Pons (tissue), 1 donor: ENCODE results near the gene DMD.
A peak's percentile ranks its signal among the peaks of the same experiment; 100 is the strongest.
"Not testable (repeated sequence)": the region's sequence is repeated elsewhere in the genome, so short reads cannot be mapped to it uniquely, and the experiment has no call there.

ENCODE experiments used
- DNase-seq: peaks from one replicate; pipeline ENCODE4 v3.0.0-alpha.2; 2016; ENCODE audit warnings: low spot score

DMD gene

GRCh38 chrX:31423609-31424189 lies 1787.7 kb downstream of the DMD start:
- peak; percentile 19 for DNase-seq

GRCh38 chrX:31421441-31421840 lies 1789.9 kb downstream of the DMD start:
- no peak for DNase-seq

DNA sequence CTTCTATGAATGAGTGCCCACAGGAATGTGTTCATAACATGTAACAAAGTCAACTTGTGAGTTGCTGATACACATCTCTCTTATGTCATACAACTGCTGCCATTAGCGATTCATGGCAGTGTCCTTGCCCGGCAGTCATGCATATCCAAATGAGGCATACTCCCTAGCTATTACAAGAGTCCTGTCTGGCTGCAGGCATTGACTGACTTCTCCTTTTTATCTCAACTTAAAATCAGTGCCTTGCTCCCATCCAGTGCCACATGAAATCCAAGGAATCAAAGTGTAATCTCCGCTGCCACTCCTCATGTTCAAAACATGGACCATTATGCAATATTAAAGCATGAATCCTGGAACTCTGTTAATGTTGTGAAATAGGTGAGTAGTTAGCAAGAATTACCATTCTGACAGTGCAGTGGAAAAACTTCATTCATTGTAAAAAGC lies 1790.6 kb downstream of the DMD start:
- no peak for DNase-seq

- no peak for DNase-seq
Measured at GRCh38 chrX:31420302-31420701, 1791.0 kb downstream of the DMD start.

DNA sequence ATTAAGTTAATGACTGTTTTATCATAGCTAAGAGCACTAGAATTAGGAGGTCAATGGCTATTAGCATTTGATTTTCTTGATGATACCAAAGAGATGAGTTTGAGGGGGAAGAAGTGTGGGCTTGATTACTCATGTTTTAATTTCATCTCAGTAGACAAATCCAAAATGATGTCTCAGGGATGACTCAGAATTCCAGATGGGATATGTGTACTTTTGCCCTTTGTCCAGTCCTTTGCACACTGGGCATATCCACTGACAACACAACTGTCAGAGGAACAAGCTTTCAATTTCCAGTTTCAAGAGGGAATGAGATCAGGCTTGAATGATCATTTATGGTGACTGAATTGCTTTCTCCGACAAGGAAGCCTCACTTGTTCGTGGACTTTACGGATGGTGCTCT lies 1814.2 kb downstream of the DMD start:
- no peak for DNase-seq

DNA sequence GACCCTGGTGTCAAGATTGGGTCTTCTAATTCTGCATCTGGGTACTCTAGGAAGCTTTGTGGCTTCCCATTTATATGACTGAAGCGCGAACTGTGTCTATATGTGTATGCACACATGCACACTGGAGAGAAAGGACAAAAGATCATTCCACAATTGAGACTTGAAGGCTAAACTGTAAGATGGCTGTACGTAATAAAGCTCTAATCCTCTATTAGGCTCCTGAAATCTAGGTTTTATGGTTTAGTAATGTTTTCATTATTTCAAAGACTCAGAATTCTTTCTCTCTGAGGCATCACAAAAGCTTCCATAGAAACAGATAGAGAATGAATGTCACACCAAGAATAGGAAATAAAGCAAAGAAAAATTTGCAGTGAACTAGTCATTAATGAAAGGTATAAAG lies 1818.8 kb downstream of the DMD start:
- DNase-seq = no peak

- no peak for DNase-seq
Measured at GRCh38 chrX:31388946-31389345, 1822.4 kb downstream of the DMD start.

DNA sequence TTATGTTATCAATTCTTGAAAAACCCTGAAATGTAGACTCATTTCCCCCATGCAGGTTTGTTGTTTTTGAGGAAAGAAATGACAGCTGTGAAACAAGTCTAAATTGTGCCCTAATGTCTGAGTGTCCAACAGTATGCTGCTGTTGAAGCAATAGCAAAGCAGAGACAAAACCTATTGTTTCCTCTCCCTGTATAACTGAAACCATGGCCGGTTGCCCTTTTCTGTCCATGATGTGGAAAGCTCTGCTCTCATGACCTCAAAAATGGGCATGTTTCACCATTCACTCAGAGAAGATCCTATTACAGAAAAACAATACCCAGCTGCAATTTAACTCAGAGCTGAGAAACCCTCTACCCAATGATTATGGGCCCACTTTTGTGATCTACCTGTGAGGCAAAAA lies 1826.9 kb downstream of the DMD start:
- peak; percentile 76 for DNase-seq

GRCh38 chrX:31383991-31384390 lies 1827.4 kb downstream of the DMD start:
- DNase-seq = no peak

DNA sequence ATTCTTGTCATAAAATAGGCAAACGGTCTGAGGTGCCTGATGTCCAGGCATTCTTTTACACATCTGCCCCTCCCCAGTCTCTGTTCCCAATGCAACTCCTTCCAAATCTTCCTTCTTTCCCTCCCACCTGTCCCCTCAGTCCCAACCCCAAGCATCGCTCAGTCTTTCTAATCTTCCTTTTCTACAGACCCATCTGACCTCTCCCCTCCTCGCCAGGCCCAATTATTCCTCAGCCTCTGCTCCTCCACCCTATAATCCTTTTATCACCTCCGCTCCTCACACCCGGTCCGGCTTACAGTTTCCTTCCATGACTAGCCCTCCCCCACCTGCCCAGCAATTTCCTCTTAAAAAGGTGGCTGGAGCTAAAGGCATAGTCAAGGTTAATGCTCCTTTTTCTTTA lies 1832.4 kb downstream of the DMD start:
- DNase-seq = not testable (repeated sequence)

GRCh38 chrX:31377821-31378220 lies 1833.5 kb downstream of the DMD start:
- DNase-seq = not testable (repeated sequence)

GRCh38 chrX:31376408-31377022 lies 1834.8 kb downstream of the DMD start:
- DNase-seq = no peak

DNA sequence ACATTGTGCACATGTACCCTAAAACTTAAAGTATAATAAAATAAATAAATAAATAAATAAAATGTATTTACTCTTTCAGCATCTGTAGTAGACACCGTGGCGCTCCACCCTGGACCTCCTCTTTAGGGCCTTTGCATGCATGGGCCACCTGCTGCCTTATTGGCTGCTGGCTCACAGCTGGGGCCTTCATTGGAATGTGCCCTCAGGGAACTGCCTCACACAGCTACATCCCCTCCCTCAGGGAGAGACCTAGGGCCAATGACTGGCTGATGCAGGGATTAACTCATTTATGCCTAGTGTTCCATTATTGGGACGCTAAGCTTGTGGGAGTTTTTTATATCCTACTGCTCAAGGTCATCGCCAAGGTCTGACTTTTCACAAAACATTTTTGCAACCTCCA lies 1836.6 kb downstream of the DMD start:
- DNase-seq = no peak

DNA sequence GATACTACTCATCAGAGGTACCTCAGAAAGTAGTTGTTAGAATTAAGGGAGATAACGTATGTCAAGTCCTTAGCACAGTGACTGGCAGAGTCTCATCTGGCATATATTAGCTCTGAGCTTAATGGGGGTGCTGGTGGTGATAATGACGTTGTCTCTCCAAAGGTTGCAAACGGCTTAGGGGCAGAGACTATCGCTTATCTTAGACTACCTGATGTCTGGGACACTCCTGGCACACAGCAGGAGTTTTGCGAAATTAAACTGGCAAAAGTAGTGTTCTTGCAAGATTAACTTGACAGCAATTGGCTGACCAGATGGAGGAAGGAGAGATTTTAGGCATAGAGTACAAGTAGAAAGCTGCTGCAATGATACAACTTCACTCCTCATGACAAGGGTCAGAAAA lies 1839.4 kb downstream of the DMD start:
- no peak for DNase-seq

DNA sequence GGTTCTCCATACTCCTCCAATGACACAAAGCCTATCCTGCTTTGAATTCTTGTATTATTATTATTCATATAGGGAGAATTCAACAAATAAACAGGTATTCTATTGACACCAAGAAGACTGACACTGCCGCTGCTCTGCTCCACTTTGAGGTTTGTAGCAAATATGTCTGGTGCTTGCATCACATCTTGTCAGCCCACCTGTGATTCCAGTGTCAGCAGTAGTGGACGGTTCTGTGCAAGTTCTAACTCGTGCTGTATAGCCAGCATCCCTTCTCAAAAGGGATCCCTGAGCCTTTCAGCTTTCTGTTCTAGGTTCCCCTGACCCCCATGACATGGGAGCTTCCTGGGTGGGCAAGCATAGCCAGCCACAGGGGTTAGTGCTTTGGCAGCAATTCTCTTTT lies 1843.5 kb downstream of the DMD start:
- DNase-seq = no peak

DNA sequence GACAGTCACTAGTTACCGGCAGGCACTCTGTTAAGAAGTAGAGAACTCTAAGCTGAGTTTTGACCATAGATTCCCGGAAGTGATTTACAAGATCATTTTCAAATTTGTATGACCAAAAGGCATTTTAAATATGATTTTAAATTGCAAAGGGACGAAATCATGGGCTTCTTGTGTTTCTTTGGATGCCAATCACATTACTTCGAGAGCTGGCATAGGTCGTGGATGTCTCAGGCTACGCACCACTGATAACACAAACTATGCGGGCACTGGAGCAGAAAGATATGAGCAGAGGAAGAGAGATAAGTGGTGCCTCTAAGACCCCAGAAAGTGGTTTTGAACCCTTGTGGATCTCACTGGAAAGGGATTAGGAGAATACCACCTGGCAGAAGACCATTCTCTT lies 1845.3 kb downstream of the DMD start:
- DNase-seq = no peak

DNA sequence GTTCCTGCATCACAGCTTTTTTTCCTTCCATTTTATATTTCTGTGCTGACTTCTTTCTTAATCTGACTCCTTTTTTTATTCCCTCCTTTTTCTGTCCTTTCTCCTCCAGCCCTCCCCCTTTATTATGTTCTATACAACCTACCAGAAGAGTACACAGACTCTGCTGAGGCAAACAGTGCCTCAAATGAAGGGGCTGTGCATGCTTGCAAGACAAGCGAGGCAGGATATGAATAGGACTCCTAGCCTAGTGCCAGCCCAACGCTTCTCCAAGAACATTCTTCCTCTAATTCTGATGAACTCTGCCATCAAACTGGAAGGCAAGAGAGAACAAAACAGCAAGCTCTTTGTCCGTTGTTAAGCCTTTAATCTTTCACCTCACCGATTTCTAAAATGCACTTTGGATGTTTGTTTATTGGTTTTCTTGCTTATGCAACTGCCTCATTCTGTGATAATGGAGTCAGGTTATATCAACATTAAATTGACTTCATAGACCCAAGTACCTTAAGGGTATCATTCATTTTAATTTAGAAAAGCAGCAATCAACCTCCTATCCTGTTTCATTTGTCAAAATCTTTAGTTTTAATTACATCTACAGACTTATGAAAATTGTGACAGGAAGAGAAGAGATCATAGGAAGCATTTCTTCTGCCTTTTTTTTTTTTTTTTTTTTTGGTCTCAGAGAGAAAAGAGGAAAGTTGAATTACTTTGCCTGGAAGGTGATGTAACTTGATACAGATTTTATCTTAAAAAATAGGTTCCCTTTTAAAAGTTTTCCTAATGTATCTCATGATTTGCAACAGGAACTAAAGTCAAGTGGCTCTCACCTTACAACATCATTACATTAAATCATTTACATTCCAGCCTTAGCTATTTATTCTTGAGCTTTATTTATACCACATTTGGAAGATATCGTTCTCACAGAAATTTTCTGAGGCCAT lies 1854.8 kb downstream of the DMD start:
- no peak for DNase-seq

DNA sequence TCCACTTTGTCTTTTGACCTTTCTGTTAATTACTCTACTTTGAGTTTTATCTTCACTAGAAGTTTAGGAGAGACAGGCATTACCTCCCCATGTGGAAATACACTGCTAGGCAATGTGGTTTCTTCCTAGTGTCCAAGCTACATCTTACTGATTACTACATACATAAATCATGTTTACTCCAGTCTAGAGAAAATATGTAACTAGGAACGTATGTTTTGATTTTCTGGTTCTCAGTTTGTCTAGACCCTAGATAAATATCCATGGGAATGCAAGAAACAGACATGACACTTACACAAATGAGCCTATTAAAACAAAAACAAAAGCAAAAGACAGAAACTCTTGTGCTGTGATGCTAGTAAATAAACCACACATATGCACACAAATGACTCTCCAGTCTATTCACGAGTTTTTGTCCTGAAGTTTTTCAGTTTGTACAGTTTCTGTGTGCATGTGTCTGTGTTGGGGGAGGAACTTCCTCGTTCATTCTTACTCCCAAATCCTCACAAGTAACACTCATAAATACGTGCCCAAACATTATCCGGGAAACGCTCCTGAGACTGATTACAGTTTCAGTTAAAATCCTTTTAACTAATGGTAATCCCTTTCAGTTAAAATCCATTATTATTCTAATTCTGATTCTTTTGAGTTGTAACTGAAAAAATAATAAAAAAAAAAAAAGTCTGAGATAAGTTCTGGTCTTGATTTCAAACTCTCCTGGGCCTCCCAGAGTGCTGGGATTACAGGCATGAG lies 1856.0 kb downstream of the DMD start:
- DNase-seq = no peak

GRCh38 chrX:31353095-31353494 lies 1858.3 kb downstream of the DMD start:
- no peak for DNase-seq

- no peak for DNase-seq
Measured at GRCh38 chrX:31350808-31351074, 1860.6 kb downstream of the DMD start.

DNA sequence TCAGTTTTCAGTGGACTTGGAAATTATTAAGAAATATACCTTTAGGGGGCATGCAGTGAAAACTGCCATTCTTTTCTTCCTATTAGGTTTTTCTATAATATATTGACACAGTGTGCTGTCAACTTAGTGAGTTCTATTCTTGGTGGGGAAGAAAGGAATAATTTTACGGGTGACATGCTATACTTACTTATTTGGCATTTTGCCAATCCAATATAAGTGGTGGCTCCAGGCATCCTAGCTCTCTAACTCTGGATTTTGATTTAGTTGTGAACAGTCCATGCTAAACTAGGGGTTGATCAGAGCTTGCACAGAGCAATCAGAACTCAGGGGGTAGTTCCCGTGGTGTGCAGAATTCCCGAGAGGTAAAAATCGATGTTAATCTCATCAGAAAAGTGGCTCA lies 1861.8 kb downstream of the DMD start:
- DNase-seq = no peak

DNA sequence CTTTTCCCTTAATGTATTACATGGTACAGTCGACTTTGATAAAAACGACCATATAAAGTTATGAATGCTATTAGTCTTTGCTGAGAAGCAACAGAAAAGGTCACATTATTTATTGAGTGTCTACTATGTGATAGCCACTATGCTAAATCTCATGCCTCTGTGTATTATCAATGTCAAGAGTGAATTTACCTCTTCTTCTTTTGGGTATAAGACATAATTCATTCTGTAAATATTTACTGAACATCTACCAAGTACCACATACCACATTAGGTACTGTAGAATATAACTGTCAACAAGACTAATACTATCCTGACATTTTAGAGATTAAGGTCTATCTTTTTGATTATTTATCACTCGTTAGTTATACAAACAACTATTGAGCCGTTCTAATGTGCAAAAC lies 1870.8 kb downstream of the DMD start:
- no peak for DNase-seq

- no peak for DNase-seq
Measured at GRCh38 chrX:31338991-31339350, 1872.4 kb downstream of the DMD start.
